Uterus (tissue), 2 donors: Measurements from ENCODE around the gene GUCD1.

Experiments
- POLR2A ChIP-seq, 2 donors: fragments of 450-650 bp; IDR thresholded peaks; one replicate each; pipeline ENCODE4 v1.6.1; 2016; ENCODE audit warnings: antibody characterized with exemption in 2 of 2, mild to moderate bottlenecking in 1 of 2, moderate library complexity in 1 of 2
- TF ChIP-seq, protein P1 (sequence below), 4 experiments: fragments of 200-600 bp in 2 of 4; fragments of 450-650 bp in 2 of 4; sonication (generic) in 2 of 4; IDR thresholded peaks; one replicate each; pipeline ENCODE4 v1.5.1; 2016 to 2019; ENCODE audit warnings: antibody characterized with exemption in 4 of 4, mild to moderate bottlenecking in 2 of 4, moderate library complexity in 1 of 4

- TF ChIP-seq, protein P1, sequence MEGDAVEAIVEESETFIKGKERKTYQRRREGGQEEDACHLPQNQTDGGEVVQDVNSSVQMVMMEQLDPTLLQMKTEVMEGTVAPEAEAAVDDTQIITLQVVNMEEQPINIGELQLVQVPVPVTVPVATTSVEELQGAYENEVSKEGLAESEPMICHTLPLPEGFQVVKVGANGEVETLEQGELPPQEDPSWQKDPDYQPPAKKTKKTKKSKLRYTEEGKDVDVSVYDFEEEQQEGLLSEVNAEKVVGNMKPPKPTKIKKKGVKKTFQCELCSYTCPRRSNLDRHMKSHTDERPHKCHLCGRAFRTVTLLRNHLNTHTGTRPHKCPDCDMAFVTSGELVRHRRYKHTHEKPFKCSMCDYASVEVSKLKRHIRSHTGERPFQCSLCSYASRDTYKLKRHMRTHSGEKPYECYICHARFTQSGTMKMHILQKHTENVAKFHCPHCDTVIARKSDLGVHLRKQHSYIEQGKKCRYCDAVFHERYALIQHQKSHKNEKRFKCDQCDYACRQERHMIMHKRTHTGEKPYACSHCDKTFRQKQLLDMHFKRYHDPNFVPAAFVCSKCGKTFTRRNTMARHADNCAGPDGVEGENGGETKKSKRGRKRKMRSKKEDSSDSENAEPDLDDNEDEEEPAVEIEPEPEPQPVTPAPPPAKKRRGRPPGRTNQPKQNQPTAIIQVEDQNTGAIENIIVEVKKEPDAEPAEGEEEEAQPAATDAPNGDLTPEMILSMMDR (IDR thresholded peaks at IDR 0.05), result no peak
- no peak for TF ChIP-seq POLR2A (IDR thresholded peaks at IDR 0.05)
These were observed 52.4 kb downstream of the GUCD1 start for GRCh38 chr22:24502541-24502940.
